Activated T-cell treated with anti-CD3 and anti-CD28 coated beads, Interleukin-2, amount 50 U/mL, for 1 hour (primary cell): ENCODE data around the gene SRC.

ENCODE experiments used
- DNase-seq: peaks from one replicate; pipeline ENCODE4 v3.0.0-alpha.2; 2020

SRC gene

GRCh38 chr20:37437676-37438075 is 91.7 kb downstream of the SRC start:
- DNase-seq, result no peak

- no peak for DNase-seq
Measured at GRCh38 chr20:37438464-37439222, 92.7 kb downstream of the SRC start.

GRCh38 chr20:37439223-37439933 is 93.4 kb downstream of the SRC start:
- DNase-seq, result no peak

GRCh38 chr20:37441023-37441422 is 95.1 kb downstream of the SRC start:
- DNase-seq, result no peak

- no peak for DNase-seq
Measured at GRCh38 chr20:37442547-37442946, 96.6 kb downstream of the SRC start.

GRCh38 chr20:37442986-37443385 is 97.0 kb downstream of the SRC start:
- no peak for DNase-seq

- DNase-seq, result no peak
Measured at GRCh38 chr20:37443596-37443995, 97.7 kb downstream of the SRC start.

- DNase-seq, result no peak
Measured at GRCh38 chr20:37445041-37445440, 99.1 kb downstream of the SRC start.

GRCh38 chr20:37446286-37447032 is 100.5 kb downstream of the SRC start:
- no peak for DNase-seq

GRCh38 chr20:37447688-37448087 is 101.7 kb downstream of the SRC start:
- no peak for DNase-seq

GRCh38 chr20:37449276-37449675 is 103.3 kb downstream of the SRC start:
- DNase-seq, result no peak

- DNase-seq, result no peak
Measured at GRCh38 chr20:37450344-37450743, 104.4 kb downstream of the SRC start.

GRCh38 chr20:37451616-37452015 is 105.7 kb downstream of the SRC start:
- DNase-seq, result no peak

- no peak for DNase-seq
Measured at GRCh38 chr20:37452236-37452635, 106.3 kb downstream of the SRC start.

- no peak for DNase-seq
Measured at GRCh38 chr20:37453288-37453687, 107.3 kb downstream of the SRC start.

- no peak for DNase-seq
Measured at GRCh38 chr20:37453836-37454235, 107.9 kb downstream of the SRC start.

GRCh38 chr20:37454636-37455385 is 108.9 kb downstream of the SRC start:
- DNase-seq, result no peak
